Activated T-cell treated with anti-CD3 and anti-CD28 coated beads, Interleukin-2, amount 50 U/mL, for 24 hours (primary cell): ENCODE measurements around the gene KRT16.
"Not testable (repeated sequence)": the region's sequence is repeated elsewhere in the genome, so short reads cannot be mapped to it uniquely, and the experiment has no call there.

ENCODE experiments used
- DNase-seq: peaks from one replicate; pipeline ENCODE4 v3.0.0-alpha.2; 2020
- H3K27ac Mint-ChIP-seq: 2 replicates; pipeline ENCODE4 v1.8.0; 2020; ENCODE audit warnings: mild to moderate bottlenecking, mixed read lengths
- H3K27me3 Mint-ChIP-seq: 2 replicates; pipeline ENCODE4 v1.8.0; 2020; ENCODE audit warnings: mixed read lengths
- H3K36me3 Mint-ChIP-seq: 2 replicates; pipeline ENCODE4 v1.8.0; 2020; ENCODE audit warnings: low read depth, mixed read lengths
- H3K4me1 Mint-ChIP-seq: 2 replicates; pipeline ENCODE4 v1.8.0; 2020; ENCODE audit warnings: low read depth, mixed read lengths
- H3K4me3 Mint-ChIP-seq: 2 replicates; pipeline ENCODE4 v1.8.0; 2020; ENCODE audit warnings: mild to moderate bottlenecking, moderate library complexity, mixed read lengths
- H3K9me3 Mint-ChIP-seq: 2 replicates; pipeline ENCODE4 v1.8.0; 2020; ENCODE audit warnings: mixed read lengths

KRT16 gene

GRCh38 chr17:41612376-41613160 is at the start of gene KRT16:
KRT16 (minus strand) TSS chr17:41612767; CDS start chr17:41612688, 79 bp downstream.
- H3K27ac Mint-ChIP-seq, H3K36me3 Mint-ChIP-seq, H3K4me3 Mint-ChIP-seq, DNase-seq, H3K9me3 Mint-ChIP-seq, H3K4me1 Mint-ChIP-seq: not testable (repeated sequence)
- peaks cover 23% of the 10 kb centered on the region for H3K27me3 Mint-ChIP-seq

- Mint-ChIP-seq H3K27ac (no peak overlapping the region), H3K4me1 (peaks cover 3% of the 10 kb centered on the region), H3K9me3 (no peaks in the 10 kb centered on the region), H3K36me3 (no peaks in the 10 kb centered on the region), H3K27me3 (no peaks in the 10 kb centered on the region), H3K4me3 (no peak overlapping the region)
- DNase-seq, result no peak
Measured at GRCh38 chr17:41660221-41660711, 47.7 kb upstream of the KRT16 start.

DNA sequence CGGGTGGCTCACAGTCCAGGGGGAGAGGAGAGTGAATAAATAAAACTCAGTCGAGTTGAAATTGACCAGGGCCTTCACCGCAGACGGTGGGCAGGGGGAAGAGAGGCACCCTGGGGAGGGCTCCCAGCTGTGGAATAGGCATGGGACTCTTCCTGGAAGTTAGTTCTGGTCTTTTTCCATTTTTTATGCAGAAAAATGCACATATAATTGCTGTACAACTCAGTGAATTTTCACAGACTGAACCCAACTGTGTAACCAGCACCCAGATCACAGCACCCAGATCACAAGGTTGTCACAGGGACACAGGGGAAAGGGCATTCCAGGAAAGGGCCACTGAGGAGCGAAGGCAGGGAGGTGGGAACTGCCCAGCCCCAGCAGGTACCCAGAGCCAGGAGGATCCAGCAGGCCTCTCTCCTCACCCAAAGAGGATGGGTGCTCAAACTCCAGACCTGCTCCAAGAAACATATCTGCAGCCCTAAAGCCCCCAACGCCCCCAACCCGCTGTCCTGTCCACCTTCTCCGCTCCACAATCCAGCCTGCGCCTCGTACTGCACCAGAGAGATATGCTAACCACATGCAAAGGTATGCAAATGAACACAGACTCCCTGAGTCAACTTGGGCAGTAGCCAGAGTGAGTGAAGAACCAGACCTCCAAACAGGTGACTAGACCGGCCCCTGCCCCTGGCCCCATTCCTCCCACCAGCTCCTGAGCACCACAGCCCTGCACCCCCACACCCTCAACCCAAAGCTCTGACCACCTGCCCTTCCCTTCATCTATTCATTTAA is 47.1 kb upstream of the KRT16 start:
- H3K4me3 Mint-ChIP-seq, result no peak overlapping the region
- no peak overlapping the region for H3K27ac Mint-ChIP-seq
- DNase-seq, result no peak
- H3K36me3 Mint-ChIP-seq, result no peaks in the 10 kb centered on the region
- no peaks in the 10 kb centered on the region for H3K9me3 Mint-ChIP-seq
- no peaks in the 10 kb centered on the region for H3K4me1 Mint-ChIP-seq
- no peaks in the 10 kb centered on the region for H3K27me3 Mint-ChIP-seq

- Mint-ChIP-seq H3K27me3 (no peaks in the 10 kb centered on the region), H3K36me3 (no peaks in the 10 kb centered on the region), H3K9me3 (no peaks in the 10 kb centered on the region), H3K27ac (no peak overlapping the region), H3K4me1 (no peaks in the 10 kb centered on the region), H3K4me3 (no peak overlapping the region)
- DNase-seq, result no peak
Measured at GRCh38 chr17:41658846-41659245, 46.3 kb upstream of the KRT16 start.

DNA sequence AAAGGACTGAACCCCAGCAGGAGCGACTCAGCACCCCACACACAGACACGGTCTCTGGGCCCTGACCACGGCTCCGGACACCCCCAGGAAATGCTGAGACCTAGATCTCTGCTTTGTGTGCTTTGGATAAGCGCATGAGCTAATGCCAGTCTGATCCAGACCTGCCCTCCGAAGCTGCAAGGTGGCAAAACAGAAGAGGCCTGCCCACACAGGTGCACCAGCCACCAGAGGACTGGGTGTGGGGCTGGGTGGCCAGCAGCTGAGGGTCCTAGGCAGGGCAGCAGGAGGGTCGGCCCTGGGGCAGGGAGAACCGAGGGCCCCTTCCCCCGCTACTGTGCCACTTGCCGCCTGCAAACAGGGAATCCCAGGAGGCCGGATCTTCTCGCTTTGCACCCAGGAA is 45.4 kb upstream of the KRT16 start:
- Mint-ChIP-seq H3K4me3 (no peak overlapping the region), H3K36me3 (no peaks in the 10 kb centered on the region), H3K9me3 (no peaks in the 10 kb centered on the region), H3K27ac (no peak overlapping the region), H3K27me3 (no peaks in the 10 kb centered on the region), H3K4me1 (no peaks in the 10 kb centered on the region)
- DNase-seq, result no peak

DNA sequence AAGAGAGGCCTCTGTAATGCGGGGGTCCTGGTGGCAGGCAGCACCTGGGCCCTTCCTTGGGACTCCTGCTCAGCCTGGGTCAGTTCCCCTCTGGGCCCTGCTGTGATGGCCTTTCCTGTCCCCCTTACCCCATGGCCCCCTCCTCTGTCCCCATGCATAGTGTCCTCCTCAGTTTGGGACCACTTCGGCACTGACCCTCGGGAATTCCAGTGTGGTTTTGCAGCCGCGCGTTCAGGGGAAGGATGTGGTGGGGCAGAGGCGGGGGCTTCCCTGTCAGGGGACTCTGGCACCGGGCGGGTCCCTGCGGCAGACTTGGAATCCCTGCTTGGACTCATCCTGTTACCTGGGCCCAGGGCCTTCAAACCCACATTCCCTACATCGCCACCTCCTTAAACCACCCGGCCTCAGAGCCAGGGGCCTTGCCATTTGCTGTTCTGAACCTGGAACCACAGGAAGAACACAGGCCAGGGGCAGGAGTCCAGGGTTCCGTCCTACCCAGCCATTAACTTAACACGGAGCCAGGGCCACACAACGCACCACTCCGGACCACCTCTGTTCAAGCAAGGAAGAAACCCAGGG is 44.7 kb upstream of the KRT16 start:
- no peaks in the 10 kb centered on the region for H3K36me3 Mint-ChIP-seq
- no peak overlapping the region for H3K4me3 Mint-ChIP-seq
- no peak for DNase-seq
- no peaks in the 10 kb centered on the region for H3K27me3 Mint-ChIP-seq
- H3K4me1 Mint-ChIP-seq, result no peaks in the 10 kb centered on the region
- H3K9me3 Mint-ChIP-seq, result no peaks in the 10 kb centered on the region
- H3K27ac Mint-ChIP-seq, result no peak overlapping the region

- H3K4me3 Mint-ChIP-seq, result no peak overlapping the region
Measured at GRCh38 chr17:41656249-41657023, 43.9 kb upstream of the KRT16 start.

GRCh38 chr17:41655611-41656111 is 43.1 kb upstream of the KRT16 start:
- no peaks in the 10 kb centered on the region for H3K36me3 Mint-ChIP-seq
- no peak overlapping the region for H3K27ac Mint-ChIP-seq
- H3K9me3 Mint-ChIP-seq, result no peaks in the 10 kb centered on the region
- H3K4me3 Mint-ChIP-seq, result no peak overlapping the region
- H3K27me3 Mint-ChIP-seq, result no peaks in the 10 kb centered on the region
- DNase-seq, result no peak
- no peaks in the 10 kb centered on the region for H3K4me1 Mint-ChIP-seq

More at GRCh38 chr17:41656249-41657023, 43.9 kb upstream of the KRT16 start:
- DNase-seq, result no peak
- H3K9me3 Mint-ChIP-seq, result no peaks in the 10 kb centered on the region
- H3K36me3 Mint-ChIP-seq, result no peaks in the 10 kb centered on the region
- H3K4me1 Mint-ChIP-seq, result no peaks in the 10 kb centered on the region
- no peak overlapping the region for H3K27ac Mint-ChIP-seq
- H3K27me3 Mint-ChIP-seq, result no peaks in the 10 kb centered on the region

- no peak overlapping the region for H3K4me3 Mint-ChIP-seq
- no peaks in the 10 kb centered on the region for H3K27me3 Mint-ChIP-seq
- no peaks in the 10 kb centered on the region for H3K9me3 Mint-ChIP-seq
- no peak for DNase-seq
- H3K27ac Mint-ChIP-seq, result no peak overlapping the region
- no peaks in the 10 kb centered on the region for H3K4me1 Mint-ChIP-seq
- no peaks in the 10 kb centered on the region for H3K36me3 Mint-ChIP-seq
Measured at GRCh38 chr17:41654678-41655607, 42.4 kb upstream of the KRT16 start.

- no peaks in the 10 kb centered on the region for H3K4me1 Mint-ChIP-seq
- H3K27ac Mint-ChIP-seq, result no peak overlapping the region
- H3K9me3 Mint-ChIP-seq, result no peaks in the 10 kb centered on the region
- H3K4me3 Mint-ChIP-seq, result no peak overlapping the region
- no peaks in the 10 kb centered on the region for H3K36me3 Mint-ChIP-seq
- DNase-seq, result no peak
- H3K27me3 Mint-ChIP-seq, result no peaks in the 10 kb centered on the region
Measured at GRCh38 chr17:41653892-41654677, 41.5 kb upstream of the KRT16 start.

DNA sequence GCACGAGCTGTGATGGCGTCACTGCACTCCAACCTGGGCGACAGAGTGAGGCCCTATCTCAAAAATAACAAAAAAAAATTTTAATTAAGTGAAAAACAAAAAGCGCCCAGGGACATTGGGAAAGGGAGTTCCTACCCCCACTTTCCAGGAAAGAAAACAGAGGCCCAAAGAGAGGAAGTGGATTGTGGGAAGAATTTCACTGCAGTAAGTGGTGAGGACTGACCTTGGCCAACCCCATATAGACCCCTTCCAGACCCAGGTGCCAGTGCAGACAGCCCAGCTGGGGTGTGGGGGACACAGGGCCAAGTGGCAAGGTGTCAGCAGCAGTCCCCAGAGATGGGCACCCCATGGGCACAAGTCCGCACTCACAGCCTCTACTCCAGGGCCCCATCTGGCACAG is 40.9 kb upstream of the KRT16 start:
- Mint-ChIP-seq H3K4me3 (no peak overlapping the region), H3K4me1 (peaks cover 4% of the 10 kb centered on the region), H3K27ac (no peak overlapping the region), H3K27me3 (no peaks in the 10 kb centered on the region), H3K9me3 (no peaks in the 10 kb centered on the region), H3K36me3 (no peaks in the 10 kb centered on the region)
- DNase-seq, result no peak

GRCh38 chr17:41652461-41652970 is 39.9 kb upstream of the KRT16 start:
- Mint-ChIP-seq H3K36me3 (no peaks in the 10 kb centered on the region), H3K4me1 (peaks cover 10% of the 10 kb centered on the region), H3K9me3 (no peaks in the 10 kb centered on the region), H3K4me3 (no peak overlapping the region), H3K27ac (no peak overlapping the region), H3K27me3 (no peaks in the 10 kb centered on the region)
- no peak for DNase-seq
